ENCODE data around the gene URAD. TPM values are rescaled to one million over a fixed set of nuclear protein-coding genes. Genes with fewer than 3 reads are reported as not detected.
"Not testable (repeated sequence)": the region's sequence is repeated elsewhere in the genome, so short reads cannot be mapped to it uniquely, and the experiment has no call there.

URAD gene, protein sequence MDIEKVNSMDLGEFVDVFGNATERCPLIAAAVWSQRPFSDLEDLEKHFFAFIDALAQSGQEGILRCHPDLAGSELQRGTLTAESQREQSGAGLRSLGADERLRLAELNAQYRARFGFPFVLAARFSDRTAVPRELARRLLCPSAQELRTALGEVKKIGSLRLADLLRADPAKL
- 47.1 TPM for polyA plus RNA-seq
- long read RNA-seq, donor 1, partial matches to known transcripts: 59 of 82 reads
- long read RNA-seq, donor 1, other reads (novel, unspliced or antisense): 23 of 82 reads
- long read RNA-seq, donor 2, partial matches to known transcripts: 0 of 26 reads
- long read RNA-seq, donor 2, other reads (novel, unspliced or antisense): 26 of 26 reads
- long read RNA-seq, donor 3: 0 reads
- long read RNA-seq, donor 4: 0 reads
- long read RNA-seq, donor 5, partial matches to known transcripts: 0 of 12 reads
- long read RNA-seq, donor 5, other reads (novel, unspliced or antisense): 12 of 12 reads
- long read RNA-seq, donor 6, partial matches to known transcripts: 0 of 36 reads
- long read RNA-seq, donor 6, other reads (novel, unspliced or antisense): 36 of 36 reads
- long read RNA-seq, donor 7, partial matches to known transcripts: 12 of 12 reads
- long read RNA-seq, donor 7, other reads (novel, unspliced or antisense): 0 of 12 reads
- long read RNA-seq, donor 8, partial matches to known transcripts: 0 of 42 reads
- long read RNA-seq, donor 8, other reads (novel, unspliced or antisense): 42 of 42 reads
- long read RNA-seq, donor 9, partial matches to known transcripts: 172 of 217 reads
- long read RNA-seq, donor 9, other reads (novel, unspliced or antisense): 45 of 217 reads
- long read RNA-seq, donor 10, partial matches to known transcripts: 0 of 34 reads
- long read RNA-seq, donor 10, other reads (novel, unspliced or antisense): 34 of 34 reads
- long read RNA-seq, donor 11, partial matches to known transcripts: 0 of 29 reads
- long read RNA-seq, donor 11, other reads (novel, unspliced or antisense): 29 of 29 reads

- DNase-seq: no peak
- Histone ChIP-seq H3K4me1 (ENCODE audit: control insufficient read depth, insufficient read depth, low read length) (peaks cover 3% of the 10 kb centered on the region), H3K36me3 (ENCODE audit: control insufficient read depth, insufficient read depth, low read length) (no peaks in the 10 kb centered on the region), H3K9me3 (ENCODE audit: control insufficient read depth, low read depth, low read length) (no peaks in the 10 kb centered on the region), H3K27ac (ENCODE audit: low read length) (no peak within 1 kb of the TSS), H3K27me3 (ENCODE audit: control insufficient read depth, insufficient read depth, low read length) (no peaks in the 10 kb centered on the region), H3K4me3 (ENCODE audit: low read length) (no peak within 1 kb of the TSS)
- no CpG with 5 or more reads among the region's 11 CpGs for WGBS (ENCODE audit: insufficient coverage, low lambda C conversion rate)
These were observed at the start of gene URAD for GRCh38 chr13:27988520-27988919. TSS of gene URAD (minus strand) at chr13:27988693. CDS start at chr13:27988637, 56 bp downstream.

GRCh38 chr13:28037399-28037798 lies 48.9 kb upstream of the URAD start:
- Histone ChIP-seq H3K27ac (ENCODE audit: low read length) (no peak overlapping the region), H3K4me1 (ENCODE audit: control insufficient read depth, insufficient read depth, low read length) (no peaks in the 10 kb centered on the region), H3K4me3 (ENCODE audit: low read length) (no peak overlapping the region), H3K9me3 (ENCODE audit: control insufficient read depth, low read depth, low read length) (no peaks in the 10 kb centered on the region), H3K27me3 (ENCODE audit: control insufficient read depth, insufficient read depth, low read length) (peaks cover 2% of the 10 kb centered on the region), H3K36me3 (ENCODE audit: control insufficient read depth, insufficient read depth, low read length) (no peaks in the 10 kb centered on the region)
- no peak for DNase-seq
- no CpG with 5 or more reads among the region's 2 CpGs for WGBS (ENCODE audit: insufficient coverage, low lambda C conversion rate)

DNA sequence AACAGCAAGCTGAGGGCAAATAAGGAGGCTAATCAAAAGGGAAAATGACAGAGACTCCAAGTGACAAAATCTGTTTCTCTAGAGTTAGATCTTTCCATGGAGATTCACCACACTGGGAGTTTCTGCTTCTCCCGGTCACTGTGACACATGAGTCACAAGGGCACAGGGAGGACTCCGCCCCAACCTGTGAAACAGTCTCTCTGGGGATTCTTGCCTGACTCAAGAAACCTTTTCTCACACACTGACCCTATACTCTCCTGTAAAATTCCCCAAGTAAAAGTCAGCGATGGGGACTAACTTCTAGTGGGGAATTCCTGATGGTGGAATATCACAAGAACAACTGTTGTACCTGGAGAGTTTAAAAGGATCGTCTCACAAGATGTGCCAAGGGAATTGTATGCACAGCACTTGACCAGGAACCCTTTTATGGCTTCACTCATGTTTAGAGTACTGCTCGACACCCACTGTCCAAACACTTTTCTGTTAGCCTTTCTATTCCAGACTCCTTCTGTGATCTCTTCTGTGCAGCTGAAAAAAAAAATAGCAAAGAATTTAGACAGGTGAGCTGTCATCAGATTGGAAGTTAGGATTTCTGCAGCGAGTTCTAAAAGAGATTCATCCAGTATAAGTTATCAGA lies 46.8 kb upstream of the URAD start:
- H3K27me3 ChIP-seq (ENCODE audit: control insufficient read depth, insufficient read depth, low read length): peaks cover 2% of the 10 kb centered on the region
- no peaks in the 10 kb centered on the region for H3K36me3 ChIP-seq (ENCODE audit: control insufficient read depth, insufficient read depth, low read length)
- no peak overlapping the region for H3K4me3 ChIP-seq (ENCODE audit: low read length)
- H3K4me1 ChIP-seq (ENCODE audit: control insufficient read depth, insufficient read depth, low read length): no peaks in the 10 kb centered on the region
- no peak overlapping the region for H3K27ac ChIP-seq (ENCODE audit: low read length)
- WGBS (ENCODE audit: insufficient coverage, low lambda C conversion rate): 40% methylated on average over 1 of the region's 6 CpGs
- peak; percentile 44 to 64 for DNase-seq
- no peaks in the 10 kb centered on the region for H3K9me3 ChIP-seq (ENCODE audit: control insufficient read depth, low read depth, low read length)

DNA sequence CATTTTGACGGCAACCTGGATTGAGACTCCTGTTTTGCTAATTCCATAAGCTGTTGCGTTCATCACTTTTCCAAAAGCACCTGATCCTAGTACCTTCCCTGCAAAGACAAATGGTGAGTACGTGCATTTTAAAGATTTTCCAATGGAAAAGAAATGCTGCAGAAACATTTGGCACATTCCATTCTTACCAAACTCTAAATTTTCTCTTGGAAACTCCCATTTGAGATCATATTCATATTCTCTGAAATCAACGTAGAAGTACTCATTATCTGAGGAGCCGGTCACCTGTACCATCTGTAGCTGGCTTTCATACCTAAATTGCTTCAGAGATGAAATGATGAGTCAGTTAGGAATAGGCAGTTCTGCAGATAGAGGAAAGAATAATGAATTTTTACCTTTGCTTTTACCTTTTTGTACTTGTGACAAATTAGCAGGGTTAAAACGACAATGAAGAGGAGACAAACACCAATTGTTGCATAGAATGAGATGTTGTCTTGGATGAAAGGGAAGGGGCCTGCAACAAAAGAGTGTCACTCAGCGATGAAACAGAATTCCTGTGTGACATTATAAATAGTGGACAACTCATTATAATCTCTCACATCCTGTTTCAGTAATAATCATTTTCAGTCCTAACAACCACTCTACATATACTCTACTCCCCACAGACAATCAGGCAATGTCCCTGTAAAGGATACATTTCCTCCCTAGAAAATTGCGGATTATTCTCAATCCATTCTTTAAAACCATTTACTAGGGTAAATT lies 45.6 kb upstream of the URAD start:
- WGBS (ENCODE audit: insufficient coverage, low lambda C conversion rate): 57% methylated on average over 1 of the region's 8 CpGs
- H3K9me3 ChIP-seq (ENCODE audit: control insufficient read depth, low read depth, low read length): no peaks in the 10 kb centered on the region
- peaks cover 2% of the 10 kb centered on the region for H3K27me3 ChIP-seq (ENCODE audit: control insufficient read depth, insufficient read depth, low read length)
- DNase-seq: no peak
- no peak overlapping the region for H3K27ac ChIP-seq (ENCODE audit: low read length)
- H3K36me3 ChIP-seq (ENCODE audit: control insufficient read depth, insufficient read depth, low read length): no peaks in the 10 kb centered on the region
- H3K4me3 ChIP-seq (ENCODE audit: low read length): no peak overlapping the region
- no peaks in the 10 kb centered on the region for H3K4me1 ChIP-seq (ENCODE audit: control insufficient read depth, insufficient read depth, low read length)

GRCh38 chr13:28032438-28032837 lies 43.9 kb upstream of the URAD start:
- H3K36me3 ChIP-seq (ENCODE audit: control insufficient read depth, insufficient read depth, low read length); H3K4me3 ChIP-seq (ENCODE audit: low read length); DNase-seq; H3K27me3 ChIP-seq (ENCODE audit: control insufficient read depth, insufficient read depth, low read length); H3K4me1 ChIP-seq (ENCODE audit: control insufficient read depth, insufficient read depth, low read length); H3K9me3 ChIP-seq (ENCODE audit: control insufficient read depth, low read depth, low read length); H3K27ac ChIP-seq (ENCODE audit: low read length): not testable (repeated sequence)
- WGBS (ENCODE audit: insufficient coverage, low lambda C conversion rate): no CpG with 5 or more reads among the region's 1 CpG

DNA sequence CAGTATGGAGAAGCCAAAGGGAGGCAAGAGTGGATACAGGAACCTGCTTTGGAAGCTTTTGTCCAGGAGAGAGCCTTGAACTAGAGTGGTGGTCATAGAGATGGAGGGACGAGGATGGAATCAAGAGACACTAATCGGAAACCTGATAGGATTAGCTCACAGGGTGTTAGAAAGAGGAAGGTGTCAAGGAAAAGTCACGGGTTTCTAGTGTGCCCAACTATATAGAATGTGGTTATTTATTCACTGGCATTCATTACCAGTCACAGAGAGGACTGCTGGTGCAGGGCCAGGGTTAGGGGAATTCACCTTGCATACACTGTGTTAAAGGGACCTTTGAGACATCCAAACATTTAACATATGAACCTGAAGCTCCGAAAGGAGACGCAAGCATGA lies 43.4 kb upstream of the URAD start:
- no peaks in the 10 kb centered on the region for H3K4me1 ChIP-seq (ENCODE audit: control insufficient read depth, insufficient read depth, low read length)
- no peak for DNase-seq
- H3K27me3 ChIP-seq (ENCODE audit: control insufficient read depth, insufficient read depth, low read length): peaks cover 2% of the 10 kb centered on the region
- H3K27ac ChIP-seq (ENCODE audit: low read length): no peak overlapping the region
- no peaks in the 10 kb centered on the region for H3K36me3 ChIP-seq (ENCODE audit: control insufficient read depth, insufficient read depth, low read length)
- no peak overlapping the region for H3K4me3 ChIP-seq (ENCODE audit: low read length)
- WGBS (ENCODE audit: insufficient coverage, low lambda C conversion rate): 100% methylated on average over 1 of the region's 5 CpGs
- H3K9me3 ChIP-seq (ENCODE audit: control insufficient read depth, low read depth, low read length): no peaks in the 10 kb centered on the region

- no peaks in the 10 kb centered on the region for H3K36me3 ChIP-seq (ENCODE audit: control insufficient read depth, insufficient read depth, low read length)
- H3K9me3 ChIP-seq (ENCODE audit: control insufficient read depth, low read depth, low read length): no peaks in the 10 kb centered on the region
- no peak for DNase-seq
- no peaks in the 10 kb centered on the region for H3K4me1 ChIP-seq (ENCODE audit: control insufficient read depth, insufficient read depth, low read length)
- H3K27me3 ChIP-seq (ENCODE audit: control insufficient read depth, insufficient read depth, low read length): peaks cover 2% of the 10 kb centered on the region
- no peak overlapping the region for H3K4me3 ChIP-seq (ENCODE audit: low read length)
- WGBS (ENCODE audit: insufficient coverage, low lambda C conversion rate): 100% methylated on average over 2 of the region's 10 CpGs
- no peak overlapping the region for H3K27ac ChIP-seq (ENCODE audit: low read length)
These were observed 42.9 kb upstream of the URAD start for GRCh38 chr13:28031220-28031895.

DNA sequence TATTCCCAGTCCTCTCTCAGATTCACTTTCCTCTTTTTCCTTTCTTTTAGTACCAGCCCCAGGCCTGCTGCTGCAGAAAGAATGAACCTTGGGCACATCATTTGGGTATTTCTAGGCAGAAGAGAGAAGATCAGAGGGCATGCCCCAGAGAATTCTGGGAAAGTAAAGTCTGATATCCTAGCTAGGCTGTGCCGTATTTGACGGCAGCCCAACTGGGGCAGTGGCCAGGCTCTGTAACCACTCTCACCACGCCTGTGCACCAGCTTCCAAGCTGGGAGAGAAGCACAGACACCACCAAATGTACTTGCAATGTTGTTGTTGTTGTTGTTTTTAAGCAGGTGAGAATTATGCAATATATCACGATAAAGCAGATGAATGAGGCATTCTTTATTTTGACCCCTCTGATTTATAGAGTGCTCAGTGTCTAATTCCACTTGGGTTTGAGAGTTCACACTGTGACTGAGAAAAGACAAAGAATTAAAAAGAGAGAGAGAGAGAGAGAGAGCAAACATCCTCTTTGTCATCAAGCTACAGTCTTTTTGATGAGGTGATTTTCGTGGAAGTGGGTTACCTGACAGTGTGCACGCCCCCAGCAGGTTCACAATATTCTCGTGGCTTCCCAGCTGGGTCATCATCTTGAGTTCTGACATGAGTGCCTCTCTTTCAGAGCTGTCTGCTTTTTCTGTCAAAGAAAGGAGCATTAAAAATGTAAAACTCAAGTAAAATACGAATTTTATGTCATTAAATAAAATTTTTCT lies 39.3 kb upstream of the URAD start:
- no peaks in the 10 kb centered on the region for H3K27me3 ChIP-seq (ENCODE audit: control insufficient read depth, insufficient read depth, low read length)

GRCh38 chr13:28027071-28027470 lies 38.6 kb upstream of the URAD start:
- Histone ChIP-seq H3K27me3 (ENCODE audit: control insufficient read depth, insufficient read depth, low read length) (no peaks in the 10 kb centered on the region), H3K36me3 (ENCODE audit: control insufficient read depth, insufficient read depth, low read length) (no peaks in the 10 kb centered on the region), H3K9me3 (ENCODE audit: control insufficient read depth, low read depth, low read length) (no peaks in the 10 kb centered on the region), H3K27ac (ENCODE audit: low read length) (no peak overlapping the region), H3K4me3 (ENCODE audit: low read length) (no peak overlapping the region), H3K4me1 (ENCODE audit: control insufficient read depth, insufficient read depth, low read length) (peaks cover 7% of the 10 kb centered on the region)
- no peak for DNase-seq

More for the DNA sequence above, 39.3 kb upstream of the URAD start:
- Histone ChIP-seq H3K4me3 (ENCODE audit: low read length) (no peak overlapping the region), H3K27ac (ENCODE audit: low read length) (no peak overlapping the region), H3K4me1 (ENCODE audit: control insufficient read depth, insufficient read depth, low read length) (peaks cover 5% of the 10 kb centered on the region), H3K36me3 (ENCODE audit: control insufficient read depth, insufficient read depth, low read length) (no peaks in the 10 kb centered on the region), H3K9me3 (ENCODE audit: control insufficient read depth, low read depth, low read length) (no peaks in the 10 kb centered on the region)
- DNase-seq: no peak
- WGBS (ENCODE audit: insufficient coverage, low lambda C conversion rate): 67% methylated on average over 1 of the region's 8 CpGs
